Skeletal muscle cell (primary cell): Measurements from ENCODE around the gene TESK2.
"Not testable (repeated sequence)": the region's sequence is repeated elsewhere in the genome, so short reads cannot be mapped to it uniquely, and the experiment has no call there.

Experiments
- DNase-seq: peaks from one replicate; pipeline ENCODE4 v3.0.0-alpha.2; 2010; ENCODE audit warnings: low read depth
- H3K4me3 ChIP-seq: 2 replicates; pipeline ENCODE4 v1.5.1; 2011; ENCODE audit warnings: low read depth, mild to moderate bottlenecking, control low read depth, low read length, moderate library complexity

TESK2 gene

GRCh38 chr1:45510972-45511527, 20.1 kb upstream of the TESK2 start:
- H3K4me3 ChIP-seq: no peak overlapping the region
- no peak for DNase-seq

- no peak for DNase-seq
Measured at GRCh38 chr1:45510036-45510971, 19.3 kb upstream of the TESK2 start.

GRCh38 chr1:45508295-45509151, 17.6 kb upstream of the TESK2 start:
- DNase-seq: no peak
- no peak overlapping the region for H3K4me3 ChIP-seq

More at GRCh38 chr1:45510036-45510971, 19.3 kb upstream of the TESK2 start:
- no peak overlapping the region for H3K4me3 ChIP-seq

GRCh38 chr1:45507893-45508292, 16.9 kb upstream of the TESK2 start:
- no peak overlapping the region for H3K4me3 ChIP-seq
- DNase-seq: no peak

GRCh38 chr1:45507195-45507594, 16.2 kb upstream of the TESK2 start:
- H3K4me3 ChIP-seq: no peak overlapping the region

GRCh38 chr1:45503462-45504360, 12.7 kb upstream of the TESK2 start:
- no peak overlapping the region for H3K4me3 ChIP-seq
- DNase-seq: no peak

More at GRCh38 chr1:45507195-45507594, 16.2 kb upstream of the TESK2 start:
- DNase-seq: no peak

GRCh38 chr1:45501505-45501859, 10.5 kb upstream of the TESK2 start:
- no peak for DNase-seq

GRCh38 chr1:45499415-45499769, 8.4 kb upstream of the TESK2 start:
- no peak for DNase-seq
- H3K4me3 ChIP-seq: peak overlapping the region; percentile 87

More at GRCh38 chr1:45501505-45501859, 10.5 kb upstream of the TESK2 start:
- H3K4me3 ChIP-seq: no peak overlapping the region

- H3K4me3 ChIP-seq: no peak overlapping the region
- no peak for DNase-seq
Measured at GRCh38 chr1:45498279-45498678, 7.3 kb upstream of the TESK2 start.

GRCh38 chr1:45493116-45493697, 2.2 kb upstream of the TESK2 start:
- H3K4me3 ChIP-seq: no peak overlapping the region
- DNase-seq: no peak

- no peak overlapping the region for H3K4me3 ChIP-seq
- DNase-seq: no peak
Measured at GRCh38 chr1:45492691-45493090, 1.7 kb upstream of the TESK2 start.

GRCh38 chr1:45491487-45492260, 711 bp upstream of the TESK2 start:
- H3K4me3 ChIP-seq: peak overlapping the region; percentile 80

GRCh38 chr1:45490121-45490625, 790 bp downstream of the TESK2 start:
- H3K4me3 ChIP-seq: peak overlapping the region; percentile 80
- no peak for DNase-seq

More at GRCh38 chr1:45491487-45492260, 711 bp upstream of the TESK2 start:
- no peak for DNase-seq

GRCh38 chr1:45489379-45489778, 1.6 kb downstream of the TESK2 start:
- H3K4me3 ChIP-seq, DNase-seq: not testable (repeated sequence)

- DNase-seq: no peak
- H3K4me3 ChIP-seq: no peak overlapping the region
Measured at GRCh38 chr1:45488666-45489377, 2.1 kb downstream of the TESK2 start.

- no peak for DNase-seq
- no peak overlapping the region for H3K4me3 ChIP-seq
Measured at GRCh38 chr1:45485949-45486348, 5.0 kb downstream of the TESK2 start.

GRCh38 chr1:45479039-45479748, 11.8 kb downstream of the TESK2 start:
- no peak overlapping the region for H3K4me3 ChIP-seq
- DNase-seq: no peak
